ENCODE measurements around the gene RASA3. TPM values are rescaled to one million over a fixed set of nuclear protein-coding genes. Genes with fewer than 3 reads are reported as not detected.

RASA3 gene
- total and polyA plus RNA-seq, 10 of the 15 experiments (the other 5 are each of a cell fraction or from before 2014, with no cell fraction given), result 0.79 to 33.9 (median 17.6) TPM

GRCh38 chr13:114116734-114117133 is 15.7 kb downstream of the RASA3 start (continued):
- no peak for TF ChIP-seq ZNF592 (IDR thresholded peaks at IDR 0.05)
- no peak for TF ChIP-seq BRCA1 (IDR thresholded peaks at IDR 0.05; ENCODE audit: low read depth, low read length)
- TF ChIP-seq IKZF2 (IDR thresholded peaks at IDR 0.05), result no peak
- TF ChIP-seq STAT3 (IDR thresholded peaks at IDR 0.05; ENCODE audit: low read depth, low read length), result no peak
- TF ChIP-seq SRF (IDR thresholded peaks at IDR 0.05; ENCODE audit: low read depth in 2 of 2, low read length in 2 of 2), result no peak
- no peak for TF ChIP-seq E2F8 (IDR thresholded peaks at IDR 0.05; ENCODE audit: low read depth, partially characterized antibody)
- TF ChIP-seq RUNX3 (IDR thresholded peaks at IDR 0.05; ENCODE audit: low read length), result no peak
- no peak for TF ChIP-seq NFYB (IDR thresholded peaks at IDR 0.05; ENCODE audit: insufficient read depth, low read depth, low read length)
- no peak for TF ChIP-seq PRDM15 (CRISPR knock-in tag; IDR thresholded peaks at IDR 0.05)
- no peak for TF ChIP-seq JUNB (IDR thresholded peaks at IDR 0.05)
- TF ChIP-seq ZNF274 (IDR thresholded peaks at IDR 0.05; ENCODE audit: insufficient read depth, insufficient read length), result no peak
- TF ChIP-seq TBL1XR1 (IDR thresholded peaks at IDR 0.05; ENCODE audit: low read depth, low read length), result no peak
- TF ChIP-seq TCF7 (IDR thresholded peaks at IDR 0.05; ENCODE audit: borderline replicate concordance), result no peak

Measured in GM12878 (cell line).